Osteoblast (primary cell): Measurements from ENCODE around the gene ANO1. TPM values are rescaled to one million over a fixed set of nuclear protein-coding genes. Genes with fewer than 3 reads are reported as not detected.

ENCODE experiments used
- DNase-seq: peaks from one replicate; pipeline ENCODE4 v3.0.0; 2011; ENCODE audit warnings: low spot score, mixed read lengths; ENCODE audit not compliant: insufficient read length; ENCODE audit errors: missing footprints
- H2AFZ ChIP-seq: 2 replicates; pipeline ENCODE4 v1.6.0; 2011; ENCODE audit warnings: mild to moderate bottlenecking, low read length
- H3K27ac ChIP-seq: 2 replicates; pipeline ENCODE4 v1.5.1; 2011; ENCODE audit warnings: mild to moderate bottlenecking, low read depth, low read length, moderate library complexity
- H3K27me3 ChIP-seq: 2 replicates; pipeline ENCODE4 v1.6.0; 2012; ENCODE audit warnings: mild to moderate bottlenecking, control low read depth, inconsistent platforms, low read length, moderate library complexity; ENCODE audit not compliant: insufficient read depth
- H3K36me3 ChIP-seq: 2 replicates; pipeline ENCODE4 v1.5.1; 2011; ENCODE audit warnings: mild to moderate bottlenecking, low read length, control low read depth, moderate library complexity; ENCODE audit not compliant: insufficient read depth
- H3K4me1 ChIP-seq: 2 replicates; pipeline ENCODE4 v1.5.1; 2011; ENCODE audit warnings: mild to moderate bottlenecking, low read length, control low read depth, moderate library complexity; ENCODE audit not compliant: insufficient read depth
- H3K4me2 ChIP-seq: 2 replicates; pipeline ENCODE4 v1.6.0; 2011; ENCODE audit warnings: mild to moderate bottlenecking, low read length; ENCODE audit not compliant: insufficient read depth
- H3K4me3 ChIP-seq: fragments of 200-600 bp; sonication (generic); 3 replicates; pipeline ENCODE4 v1.5.1; 2012; ENCODE audit warnings: mild to moderate bottlenecking, low read length, inconsistent platforms; ENCODE audit not compliant: insufficient read depth
- H3K79me2 ChIP-seq: 2 replicates; pipeline ENCODE4 v1.6.0; 2012; ENCODE audit warnings: mild to moderate bottlenecking, low read length, control low read depth, inconsistent platforms; ENCODE audit not compliant: insufficient read depth
- H3K9me3 ChIP-seq: 2 replicates; pipeline ENCODE4 v1.5.1; 2011; ENCODE audit warnings: low read depth, low read length, control low read depth
- H4K20me1 ChIP-seq: 2 replicates; pipeline ENCODE4 v1.6.0; 2012; ENCODE audit warnings: mild to moderate bottlenecking, low read length, control low read depth; ENCODE audit not compliant: insufficient read depth
- total RNA-seq: library from RNA; depleted of rRNA; stranded (reverse); fragments of >200 nt; gene quantifications from 2 replicates; pipeline ENCODE4 v1.2.3, GENCODE V29; 2012
- TF ChIP-seq, protein P1 (sequence below): IDR thresholded peaks from 2 replicates; pipeline ENCODE4 v1.5.1; 2011; ENCODE audit warnings: mild to moderate bottlenecking, low read depth, low read length, moderate library complexity; ENCODE audit errors: extremely low read depth

ANO1 gene
- total RNA-seq, 1 donor, result not detected

DNA sequence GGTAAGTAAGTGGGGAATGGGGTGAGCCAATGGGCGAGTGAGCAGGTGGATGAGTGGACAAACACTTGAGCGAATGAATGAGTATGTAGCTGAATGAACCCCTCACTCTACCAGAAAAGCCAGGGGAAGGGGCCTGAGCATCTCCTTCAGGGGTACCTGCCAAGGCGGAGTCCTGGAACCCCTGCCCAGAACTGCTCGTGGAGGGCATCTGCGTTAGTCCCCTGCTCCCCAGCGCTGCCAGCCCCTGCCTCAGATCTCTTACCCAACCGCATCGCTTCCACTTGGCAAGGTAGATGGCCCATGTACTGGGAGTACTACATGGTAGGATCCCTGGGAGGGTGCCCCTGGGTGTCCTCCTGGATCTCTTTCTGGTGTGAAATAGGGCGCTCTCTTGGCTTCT is 7.4 kb upstream of the ANO1 start:
- H3K36me3 ChIP-seq, result no peaks in the 10 kb centered on the region
- no peaks in the 10 kb centered on the region for H3K4me1 ChIP-seq
- H3K27ac ChIP-seq, result no peak overlapping the region
- no peak overlapping the region for H3K4me2 ChIP-seq
- H3K9me3 ChIP-seq, result no peaks in the 10 kb centered on the region
- no peak overlapping the region for H2AFZ ChIP-seq
- no peaks in the 10 kb centered on the region for H3K79me2 ChIP-seq
- H3K27me3 ChIP-seq, result peaks cover 34% of the 10 kb centered on the region
- DNase-seq, result peak; percentile 64
- no peak overlapping the region for H3K4me3 ChIP-seq
- H4K20me1 ChIP-seq, result no peaks in the 10 kb centered on the region
- TF ChIP-seq, protein P1, sequence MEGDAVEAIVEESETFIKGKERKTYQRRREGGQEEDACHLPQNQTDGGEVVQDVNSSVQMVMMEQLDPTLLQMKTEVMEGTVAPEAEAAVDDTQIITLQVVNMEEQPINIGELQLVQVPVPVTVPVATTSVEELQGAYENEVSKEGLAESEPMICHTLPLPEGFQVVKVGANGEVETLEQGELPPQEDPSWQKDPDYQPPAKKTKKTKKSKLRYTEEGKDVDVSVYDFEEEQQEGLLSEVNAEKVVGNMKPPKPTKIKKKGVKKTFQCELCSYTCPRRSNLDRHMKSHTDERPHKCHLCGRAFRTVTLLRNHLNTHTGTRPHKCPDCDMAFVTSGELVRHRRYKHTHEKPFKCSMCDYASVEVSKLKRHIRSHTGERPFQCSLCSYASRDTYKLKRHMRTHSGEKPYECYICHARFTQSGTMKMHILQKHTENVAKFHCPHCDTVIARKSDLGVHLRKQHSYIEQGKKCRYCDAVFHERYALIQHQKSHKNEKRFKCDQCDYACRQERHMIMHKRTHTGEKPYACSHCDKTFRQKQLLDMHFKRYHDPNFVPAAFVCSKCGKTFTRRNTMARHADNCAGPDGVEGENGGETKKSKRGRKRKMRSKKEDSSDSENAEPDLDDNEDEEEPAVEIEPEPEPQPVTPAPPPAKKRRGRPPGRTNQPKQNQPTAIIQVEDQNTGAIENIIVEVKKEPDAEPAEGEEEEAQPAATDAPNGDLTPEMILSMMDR, result no peak

DNA sequence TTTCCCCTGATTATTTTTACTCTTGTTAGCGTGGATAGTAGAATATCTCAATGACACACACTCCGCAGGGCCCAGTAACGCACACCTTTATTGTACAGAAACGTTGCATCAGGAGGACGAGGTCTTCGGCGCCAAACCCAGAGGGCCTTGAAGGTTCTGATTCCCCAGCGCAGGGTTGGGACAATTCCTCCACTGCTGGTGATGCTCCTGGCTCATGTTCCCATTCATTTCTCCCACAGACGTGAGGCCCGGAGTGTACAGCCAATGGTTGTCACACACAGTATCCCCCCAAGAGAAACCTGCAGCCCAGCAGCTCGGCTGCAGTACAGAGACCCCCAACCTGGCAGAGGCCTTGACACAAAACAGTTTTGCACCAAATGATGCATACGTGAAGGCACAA is 6.1 kb upstream of the ANO1 start:
- TF ChIP-seq, protein P1, result no peak
- H3K79me2 ChIP-seq, result no peaks in the 10 kb centered on the region
- no peak for DNase-seq
- H3K4me2 ChIP-seq, result no peak overlapping the region
- H4K20me1 ChIP-seq, result no peaks in the 10 kb centered on the region
- H2AFZ ChIP-seq, result no peak overlapping the region
- H3K27me3 ChIP-seq, result peaks cover 43% of the 10 kb centered on the region
- no peaks in the 10 kb centered on the region for H3K4me1 ChIP-seq
- H3K36me3 ChIP-seq, result no peaks in the 10 kb centered on the region
- H3K9me3 ChIP-seq, result no peaks in the 10 kb centered on the region
- H3K27ac ChIP-seq, result no peak overlapping the region
- H3K4me3 ChIP-seq, result no peak overlapping the region

DNA sequence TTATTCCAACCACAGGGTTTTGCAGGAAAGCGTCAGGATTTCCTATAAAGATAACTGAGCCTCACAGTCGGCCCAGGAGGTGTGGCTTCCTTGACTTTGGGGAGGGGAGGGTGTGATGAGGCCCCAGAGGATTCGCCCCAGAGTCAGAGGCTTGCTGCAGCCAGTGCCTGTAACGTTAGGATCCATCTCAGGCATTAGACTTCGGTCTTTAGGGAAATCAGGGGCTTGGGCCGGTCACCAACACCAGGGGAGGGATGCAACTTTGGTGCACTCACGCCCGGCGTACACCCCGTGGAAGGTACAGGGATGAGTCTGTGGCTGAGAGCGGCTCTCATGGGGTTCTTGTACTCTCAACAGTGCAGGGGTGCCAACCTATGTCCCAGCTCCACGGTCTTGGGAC is 5.7 kb upstream of the ANO1 start:
- Histone ChIP-seq H3K9me3 (no peaks in the 10 kb centered on the region), H4K20me1 (no peaks in the 10 kb centered on the region), H3K79me2 (no peaks in the 10 kb centered on the region), H3K27me3 (peaks cover 47% of the 10 kb centered on the region), H3K4me1 (no peaks in the 10 kb centered on the region), H3K4me3 (no peak overlapping the region), H2AFZ (no peak overlapping the region), H3K36me3 (no peaks in the 10 kb centered on the region), H3K4me2 (no peak overlapping the region), H3K27ac (no peak overlapping the region)
- TF ChIP-seq, protein P1, result no peak
- peak; percentile 60 for DNase-seq

DNA sequence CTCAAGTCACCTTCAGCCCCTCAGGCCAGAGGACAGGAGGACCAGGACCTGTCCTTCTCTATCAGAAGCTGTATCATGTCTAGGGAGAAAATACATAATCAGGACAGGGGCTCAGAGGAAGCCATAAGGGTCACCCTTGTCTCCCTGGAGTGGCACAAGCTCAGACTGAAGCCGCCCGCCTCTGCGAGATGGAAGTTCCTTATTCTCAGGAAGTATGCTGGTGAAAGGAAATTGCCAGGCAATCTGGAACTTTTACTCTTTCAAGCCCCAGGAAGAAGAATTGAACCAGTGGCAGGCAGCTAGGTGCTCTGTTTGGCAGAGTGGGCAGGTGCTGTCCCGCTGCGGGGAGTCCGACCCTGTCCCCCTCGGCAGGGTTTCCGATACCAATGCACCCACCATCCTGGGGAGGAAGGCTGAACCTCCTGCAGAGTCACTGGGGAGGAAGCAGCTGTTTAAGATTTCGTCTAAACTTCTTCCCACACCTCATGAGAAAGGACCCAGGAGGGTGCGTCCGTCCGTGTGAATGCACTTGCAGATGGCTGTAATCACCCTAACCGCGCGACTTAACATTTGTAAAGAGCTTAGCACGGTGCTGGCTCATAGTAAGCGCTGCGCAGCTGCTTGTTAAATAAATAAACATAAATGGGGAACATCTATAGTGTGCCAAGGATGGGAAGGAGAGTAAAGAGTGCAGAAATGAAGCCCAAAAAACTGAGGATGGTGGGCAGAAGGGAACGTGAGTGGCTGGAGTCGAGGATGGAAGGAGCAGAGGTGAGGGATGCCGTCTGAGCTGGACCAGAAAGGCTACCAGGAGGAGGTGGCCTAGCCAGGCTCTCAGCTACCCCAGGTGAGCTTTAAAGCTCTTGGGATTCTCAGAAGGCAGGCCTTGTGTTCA is 5.0 kb upstream of the ANO1 start:
- Histone ChIP-seq H2AFZ (no peak overlapping the region), H3K27me3 (peaks cover 47% of the 10 kb centered on the region), H3K4me3 (no peak overlapping the region), H3K4me1 (no peaks in the 10 kb centered on the region), H4K20me1 (no peaks in the 10 kb centered on the region), H3K27ac (no peak overlapping the region), H3K36me3 (no peaks in the 10 kb centered on the region), H3K4me2 (no peak overlapping the region), H3K79me2 (no peaks in the 10 kb centered on the region), H3K9me3 (no peaks in the 10 kb centered on the region)
- peak; percentile 56 for DNase-seq
- TF ChIP-seq, protein P1, result no peak
